GM12801 (cell line): ENCODE data around the gene PTCH1.

ENCODE experiments used
- TF ChIP-seq, protein P1 (sequence below): IDR thresholded peaks from one replicate; pipeline ENCODE4 v1.5.1; 2011; ENCODE audit warnings: control low read depth; ENCODE audit not compliant: insufficient read length; ENCODE audit errors: extremely low read depth

PTCH1 gene

DNA sequence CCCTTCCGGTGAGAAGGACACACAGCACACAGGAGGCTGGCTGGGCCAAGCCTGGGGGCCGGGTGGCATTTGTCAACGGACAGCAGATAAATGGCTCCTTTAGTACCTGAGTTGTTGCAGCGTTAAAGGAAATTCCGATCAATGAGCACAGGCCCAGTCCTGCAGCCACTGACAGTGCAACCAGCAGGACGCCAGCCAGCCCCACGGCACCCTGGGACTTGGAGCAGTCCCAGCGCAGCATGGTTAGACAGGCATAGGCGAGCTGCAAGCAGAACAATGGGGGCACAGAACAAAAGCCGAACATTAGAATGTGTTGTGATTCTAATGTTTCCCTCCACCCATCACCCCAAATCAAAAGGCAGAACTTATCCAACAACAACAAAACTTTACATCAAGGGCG is 39.3 kb downstream of the PTCH1 start:
- TF ChIP-seq, protein P1, sequence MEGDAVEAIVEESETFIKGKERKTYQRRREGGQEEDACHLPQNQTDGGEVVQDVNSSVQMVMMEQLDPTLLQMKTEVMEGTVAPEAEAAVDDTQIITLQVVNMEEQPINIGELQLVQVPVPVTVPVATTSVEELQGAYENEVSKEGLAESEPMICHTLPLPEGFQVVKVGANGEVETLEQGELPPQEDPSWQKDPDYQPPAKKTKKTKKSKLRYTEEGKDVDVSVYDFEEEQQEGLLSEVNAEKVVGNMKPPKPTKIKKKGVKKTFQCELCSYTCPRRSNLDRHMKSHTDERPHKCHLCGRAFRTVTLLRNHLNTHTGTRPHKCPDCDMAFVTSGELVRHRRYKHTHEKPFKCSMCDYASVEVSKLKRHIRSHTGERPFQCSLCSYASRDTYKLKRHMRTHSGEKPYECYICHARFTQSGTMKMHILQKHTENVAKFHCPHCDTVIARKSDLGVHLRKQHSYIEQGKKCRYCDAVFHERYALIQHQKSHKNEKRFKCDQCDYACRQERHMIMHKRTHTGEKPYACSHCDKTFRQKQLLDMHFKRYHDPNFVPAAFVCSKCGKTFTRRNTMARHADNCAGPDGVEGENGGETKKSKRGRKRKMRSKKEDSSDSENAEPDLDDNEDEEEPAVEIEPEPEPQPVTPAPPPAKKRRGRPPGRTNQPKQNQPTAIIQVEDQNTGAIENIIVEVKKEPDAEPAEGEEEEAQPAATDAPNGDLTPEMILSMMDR: no peak

DNA sequence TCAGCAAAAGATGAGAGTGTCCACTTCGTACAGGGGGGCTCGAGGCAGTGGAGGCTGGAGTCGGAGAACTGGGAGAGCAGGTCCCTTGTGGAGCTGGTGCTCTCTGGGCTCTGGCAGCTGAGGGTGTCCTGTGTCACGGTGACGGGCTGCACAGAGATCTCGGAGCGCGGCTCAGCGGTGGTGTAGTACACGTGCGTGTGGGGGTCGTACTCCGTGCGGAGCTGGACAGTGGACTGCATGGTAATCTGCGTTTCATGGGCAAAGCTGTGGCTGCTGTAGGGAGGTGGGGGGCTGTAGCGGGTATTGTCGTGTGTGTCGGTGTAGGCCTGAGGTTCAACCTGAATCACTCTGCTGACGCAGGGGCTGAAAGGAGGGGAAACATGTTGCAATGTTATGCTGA is 48.0 kb downstream of the PTCH1 start:
- TF ChIP-seq, protein P1: no peak

DNA sequence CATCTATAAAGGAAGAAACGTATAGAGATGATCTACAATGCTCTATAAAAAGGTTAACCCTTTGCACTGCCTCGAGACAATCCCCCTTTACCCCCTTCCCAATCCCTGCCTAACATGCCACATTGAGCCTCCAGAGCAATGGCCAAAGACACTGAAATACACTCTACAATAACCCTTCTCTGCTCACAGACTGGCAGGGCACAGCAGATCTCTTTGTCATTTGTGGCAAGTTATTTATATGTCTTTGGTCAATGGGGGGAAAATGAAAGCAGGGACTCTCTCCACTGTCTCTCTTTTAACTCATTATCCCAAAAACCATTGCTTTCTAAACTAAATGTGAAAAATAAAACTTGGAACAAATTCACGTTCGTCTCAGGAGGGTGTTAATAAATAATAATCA is 51.7 kb downstream of the PTCH1 start:
- TF ChIP-seq, protein P1: no peak

- TF ChIP-seq, protein P1: no peak
Observed at GRCh38 chr9:95463148-95464060, 53.4 kb downstream of the PTCH1 start.

DNA sequence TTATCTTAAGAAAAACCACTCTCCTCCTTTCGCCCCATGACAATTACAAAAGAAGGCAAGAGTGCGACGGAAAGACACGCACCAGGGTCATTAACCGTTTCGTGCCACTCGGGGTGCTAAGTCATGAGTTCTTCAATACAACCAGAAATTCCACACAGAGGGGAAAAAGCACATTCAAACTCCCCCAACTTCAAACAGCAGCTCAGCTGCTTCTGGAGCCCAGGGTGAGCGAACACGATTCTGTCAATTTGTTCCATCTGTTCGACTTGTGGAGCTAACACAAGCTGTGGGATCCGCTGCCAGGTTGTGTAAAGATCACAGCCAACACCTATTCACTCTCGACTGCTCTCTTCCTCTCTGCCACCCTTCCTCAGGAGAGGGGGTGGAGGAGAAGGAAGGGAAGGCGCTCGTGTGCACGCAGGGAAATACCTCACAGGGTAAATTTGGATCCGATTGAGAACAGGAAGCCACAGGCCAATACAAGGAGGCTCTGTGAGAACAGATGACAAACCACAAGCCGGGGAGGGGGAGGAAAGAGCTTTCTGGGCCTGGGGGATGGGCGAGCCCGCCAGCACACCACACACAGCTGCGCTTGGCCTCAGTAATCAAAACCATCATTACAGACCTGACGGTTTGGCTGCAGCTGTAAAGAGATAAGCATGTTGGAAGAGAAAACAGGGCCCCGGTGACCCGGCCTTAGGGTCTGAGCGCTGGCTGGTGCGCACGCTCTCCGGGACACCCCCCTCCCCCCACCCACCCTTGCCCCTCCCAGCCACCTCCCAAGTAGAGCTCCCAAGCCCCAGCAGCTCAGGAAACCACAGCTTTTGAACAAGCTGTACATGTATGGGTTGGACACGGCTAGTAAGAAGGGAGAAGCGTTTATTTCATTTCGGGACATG is 54.3 kb downstream of the PTCH1 start:
- TF ChIP-seq, protein P1: no peak

GRCh38 chr9:95461448-95462248 is 55.1 kb downstream of the PTCH1 start:
- TF ChIP-seq, protein P1: no peak

- TF ChIP-seq, protein P1: no peak
Observed at GRCh38 chr9:95460518-95461164, 56.1 kb downstream of the PTCH1 start.
